ENCODE data around the gene NEB. TPM values are rescaled to one million over a fixed set of nuclear protein-coding genes. Genes with fewer than 3 reads are reported as not detected.

NEB gene
- polyA plus RNA-seq, 1 of the 3 experiments (the other 2 are of a cell fraction), result 0.02 TPM

DNA sequence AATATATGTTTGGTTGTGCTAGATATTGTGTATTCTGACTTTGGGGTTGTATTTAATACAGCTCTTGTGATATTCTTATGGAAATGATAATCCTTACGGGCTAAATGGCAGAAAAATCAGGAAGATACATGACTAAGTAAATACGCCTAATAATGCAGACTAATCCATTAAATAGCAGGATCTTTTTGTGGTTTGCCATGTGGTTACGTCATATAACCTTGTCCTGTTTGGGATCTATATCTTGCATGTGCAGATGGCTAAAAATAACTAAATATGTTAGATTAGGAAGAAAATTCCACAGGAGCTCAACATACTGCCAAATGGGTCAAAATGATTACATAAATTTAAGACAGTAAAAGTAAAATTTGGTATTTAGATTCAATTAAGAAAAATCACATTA lies 83.0 kb downstream of the NEB start:
- CTCF ChIA-PET, result interaction anchor here (1.1 kb wide), 1 partner anchor 375 kb away, joined by 5 read pairs; no protein-coding TSS in a partner anchor
- POLR2A ChIA-PET, result no interaction called here
- no peaks in the 10 kb centered on the region for H4K20me1 ChIP-seq (ENCODE audit: insufficient read depth)

More for the DNA sequence above, 83.0 kb downstream of the NEB start:
- no peak overlapping the region for H3K4me3 ChIP-seq (ENCODE audit: low read depth in 2 of 2, low read length in 1 of 2)
- no peaks in the 10 kb centered on the region; a peak in 1 of 4 replicates for H3K4me1 ChIP-seq (ENCODE audit: control insufficient read depth in 1 of 2, insufficient read depth in 2 of 2, low read depth in 1 of 2, low read length in 1 of 2)
- 53% methylated on average over 3 of the region's 3 CpGs for whole genome bisulfite sequencing (ENCODE audit: low lambda C conversion rate)
- no peak overlapping the region for H3K9ac ChIP-seq
- no peaks in the 10 kb centered on the region for H3K9me2 ChIP-seq
- TF ChIP-seq, protein P1, sequence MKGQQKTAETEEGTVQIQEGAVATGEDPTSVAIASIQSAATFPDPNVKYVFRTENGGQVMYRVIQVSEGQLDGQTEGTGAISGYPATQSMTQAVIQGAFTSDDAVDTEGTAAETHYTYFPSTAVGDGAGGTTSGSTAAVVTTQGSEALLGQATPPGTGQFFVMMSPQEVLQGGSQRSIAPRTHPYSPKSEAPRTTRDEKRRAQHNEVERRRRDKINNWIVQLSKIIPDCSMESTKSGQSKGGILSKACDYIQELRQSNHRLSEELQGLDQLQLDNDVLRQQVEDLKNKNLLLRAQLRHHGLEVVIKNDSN (IDR thresholded peaks at IDR 0.05; ENCODE audit: borderline replicate concordance, low read depth), result no peak
- TF ChIP-seq GABPA (IDR thresholded peaks at IDR 0.05; ENCODE audit: low read depth) (no peak), TEAD4 (IDR thresholded peaks at IDR 0.05; ENCODE audit: borderline replicate concordance, insufficient read depth) (no peak), MEF2A (IDR thresholded peaks at IDR 0.05; ENCODE audit: borderline replicate concordance, low read depth) (no peak), RAD21 (IDR thresholded peaks at IDR 0.05; ENCODE audit: low read length) (no peak), EP300 (IDR thresholded peaks at IDR 0.05; ENCODE audit: borderline replicate concordance in 1 of 2, low read depth in 1 of 2, low read length in 1 of 2) (no peak)
- TF ChIP-seq, protein P2, sequence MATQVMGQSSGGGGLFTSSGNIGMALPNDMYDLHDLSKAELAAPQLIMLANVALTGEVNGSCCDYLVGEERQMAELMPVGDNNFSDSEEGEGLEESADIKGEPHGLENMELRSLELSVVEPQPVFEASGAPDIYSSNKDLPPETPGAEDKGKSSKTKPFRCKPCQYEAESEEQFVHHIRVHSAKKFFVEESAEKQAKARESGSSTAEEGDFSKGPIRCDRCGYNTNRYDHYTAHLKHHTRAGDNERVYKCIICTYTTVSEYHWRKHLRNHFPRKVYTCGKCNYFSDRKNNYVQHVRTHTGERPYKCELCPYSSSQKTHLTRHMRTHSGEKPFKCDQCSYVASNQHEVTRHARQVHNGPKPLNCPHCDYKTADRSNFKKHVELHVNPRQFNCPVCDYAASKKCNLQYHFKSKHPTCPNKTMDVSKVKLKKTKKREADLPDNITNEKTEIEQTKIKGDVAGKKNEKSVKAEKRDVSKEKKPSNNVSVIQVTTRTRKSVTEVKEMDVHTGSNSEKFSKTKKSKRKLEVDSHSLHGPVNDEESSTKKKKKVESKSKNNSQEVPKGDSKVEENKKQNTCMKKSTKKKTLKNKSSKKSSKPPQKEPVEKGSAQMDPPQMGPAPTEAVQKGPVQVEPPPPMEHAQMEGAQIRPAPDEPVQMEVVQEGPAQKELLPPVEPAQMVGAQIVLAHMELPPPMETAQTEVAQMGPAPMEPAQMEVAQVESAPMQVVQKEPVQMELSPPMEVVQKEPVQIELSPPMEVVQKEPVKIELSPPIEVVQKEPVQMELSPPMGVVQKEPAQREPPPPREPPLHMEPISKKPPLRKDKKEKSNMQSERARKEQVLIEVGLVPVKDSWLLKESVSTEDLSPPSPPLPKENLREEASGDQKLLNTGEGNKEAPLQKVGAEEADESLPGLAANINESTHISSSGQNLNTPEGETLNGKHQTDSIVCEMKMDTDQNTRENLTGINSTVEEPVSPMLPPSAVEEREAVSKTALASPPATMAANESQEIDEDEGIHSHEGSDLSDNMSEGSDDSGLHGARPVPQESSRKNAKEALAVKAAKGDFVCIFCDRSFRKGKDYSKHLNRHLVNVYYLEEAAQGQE (IDR thresholded peaks at IDR 0.05; ENCODE audit: low read depth, low read length), result no peak
- TF ChIP-seq, protein P3, sequence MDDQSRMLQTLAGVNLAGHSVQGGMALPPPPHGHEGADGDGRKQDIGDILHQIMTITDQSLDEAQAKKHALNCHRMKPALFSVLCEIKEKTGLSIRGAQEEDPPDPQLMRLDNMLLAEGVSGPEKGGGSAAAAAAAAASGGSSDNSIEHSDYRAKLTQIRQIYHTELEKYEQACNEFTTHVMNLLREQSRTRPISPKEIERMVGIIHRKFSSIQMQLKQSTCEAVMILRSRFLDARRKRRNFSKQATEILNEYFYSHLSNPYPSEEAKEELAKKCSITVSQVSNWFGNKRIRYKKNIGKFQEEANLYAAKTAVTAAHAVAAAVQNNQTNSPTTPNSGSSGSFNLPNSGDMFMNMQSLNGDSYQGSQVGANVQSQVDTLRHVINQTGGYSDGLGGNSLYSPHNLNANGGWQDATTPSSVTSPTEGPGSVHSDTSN (IDR thresholded peaks at IDR 0.05), result no peak
- TF ChIP-seq, protein P4, sequence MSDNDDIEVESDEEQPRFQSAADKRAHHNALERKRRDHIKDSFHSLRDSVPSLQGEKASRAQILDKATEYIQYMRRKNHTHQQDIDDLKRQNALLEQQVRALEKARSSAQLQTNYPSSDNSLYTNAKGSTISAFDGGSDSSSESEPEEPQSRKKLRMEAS (IDR thresholded peaks at IDR 0.05; ENCODE audit: low read depth), result no peak
- TF ChIP-seq, protein P5, sequence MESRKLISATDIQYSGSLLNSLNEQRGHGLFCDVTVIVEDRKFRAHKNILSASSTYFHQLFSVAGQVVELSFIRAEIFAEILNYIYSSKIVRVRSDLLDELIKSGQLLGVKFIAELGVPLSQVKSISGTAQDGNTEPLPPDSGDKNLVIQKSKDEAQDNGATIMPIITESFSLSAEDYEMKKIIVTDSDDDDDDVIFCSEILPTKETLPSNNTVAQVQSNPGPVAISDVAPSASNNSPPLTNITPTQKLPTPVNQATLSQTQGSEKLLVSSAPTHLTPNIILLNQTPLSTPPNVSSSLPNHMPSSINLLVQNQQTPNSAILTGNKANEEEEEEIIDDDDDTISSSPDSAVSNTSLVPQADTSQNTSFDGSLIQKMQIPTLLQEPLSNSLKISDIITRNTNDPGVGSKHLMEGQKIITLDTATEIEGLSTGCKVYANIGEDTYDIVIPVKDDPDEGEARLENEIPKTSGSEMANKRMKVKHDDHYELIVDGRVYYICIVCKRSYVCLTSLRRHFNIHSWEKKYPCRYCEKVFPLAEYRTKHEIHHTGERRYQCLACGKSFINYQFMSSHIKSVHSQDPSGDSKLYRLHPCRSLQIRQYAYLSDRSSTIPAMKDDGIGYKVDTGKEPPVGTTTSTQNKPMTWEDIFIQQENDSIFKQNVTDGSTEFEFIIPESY (IDR thresholded peaks at IDR 0.05; ENCODE audit: borderline replicate concordance, low read depth), result no peak
- no peaks in the 10 kb centered on the region for H3F3A ChIP-seq (replicated peaks; ENCODE audit: insufficient read depth)
- no peak for DNase-seq
- H3K36me3 ChIP-seq (replicated peaks in 1 of 2; ENCODE audit: control insufficient read depth in 1 of 2, insufficient read depth in 2 of 2, low read length in 1 of 2), result no peaks in the 10 kb centered on the region
- no peak overlapping the region for H3K4me2 ChIP-seq
- H3K27me3 ChIP-seq (ENCODE audit: insufficient read depth), result no peaks in the 10 kb centered on the region
- no peak overlapping the region for H3K27ac ChIP-seq (ENCODE audit: low read depth in 2 of 2, low read length in 1 of 2)
- no peak overlapping the region for H2AFZ ChIP-seq (ENCODE audit: low read depth)
- no peaks in the 10 kb centered on the region for H3K9me3 ChIP-seq
- H3K79me2 ChIP-seq (ENCODE audit: insufficient read depth), result no peaks in the 10 kb centered on the region

Data from SK-N-SH (cell line).